ENCODE data around the gene SMIM45.

The SMIM45 gene

DNA sequence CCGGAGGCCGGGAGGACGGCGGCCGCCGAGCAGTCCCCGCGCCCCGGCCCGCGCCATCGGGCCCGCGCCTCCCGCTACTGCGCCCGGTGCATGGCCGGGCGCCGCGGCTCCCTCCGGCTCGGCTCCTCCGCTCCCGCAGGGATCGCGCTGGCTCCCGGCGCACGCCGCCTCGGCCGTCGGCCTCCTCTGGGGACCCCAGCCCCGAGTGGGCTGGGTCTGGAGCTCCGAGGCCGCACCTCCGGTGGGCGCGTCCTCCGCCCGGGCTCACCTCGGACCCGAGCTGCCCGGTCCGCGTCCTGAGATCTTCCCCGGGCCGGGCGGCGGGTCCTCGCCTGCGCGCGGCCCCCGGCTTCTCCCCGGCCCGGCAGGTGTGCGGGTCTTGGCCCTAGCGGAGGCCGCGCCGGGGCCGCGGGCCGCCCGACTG is 37.3 kb upstream of the SMIM45 start:
- Histone ChIP-seq H3K4me2 (no peak overlapping the region), H3K9me3 (no peaks in the 10 kb centered on the region), H3K36me3 (replicated peaks in 1 of 2; ENCODE audit: control insufficient read depth in 1 of 2, insufficient read depth in 2 of 2, low read length in 1 of 2) (no peaks in the 10 kb centered on the region), H3K27ac (ENCODE audit: low read depth in 2 of 2, low read length in 1 of 2) (no peak overlapping the region), H2AFZ (ENCODE audit: low read depth) (no peak overlapping the region), H3K4me3 (ENCODE audit: low read depth in 2 of 2, low read length in 1 of 2) (no peak overlapping the region; a peak in 1 of 4 replicates), H3K27me3 (ENCODE audit: insufficient read depth) (peaks cover 26% of the 10 kb centered on the region; the same call in 1 of the 2 replicates), H3K79me2 (ENCODE audit: insufficient read depth) (no peaks in the 10 kb centered on the region), H4K20me1 (ENCODE audit: insufficient read depth) (no peaks in the 10 kb centered on the region), H3K9ac (no peak overlapping the region), H3F3A (replicated peaks; ENCODE audit: insufficient read depth) (no peaks in the 10 kb centered on the region), H3K4me1 (ENCODE audit: control insufficient read depth in 1 of 2, insufficient read depth in 2 of 2, low read depth in 1 of 2, low read length in 1 of 2) (peaks cover 0 to 3% of the 10 kb centered on the region in 2 experiments; a peak in 2 of 4 replicates), H3K9me2 (no peaks in the 10 kb centered on the region)
- POLR2A ChIA-PET, result no interaction called here
- WGBS (ENCODE audit: low lambda C conversion rate), result 0% methylated on average over 4 of the region's 67 CpGs
- CTCF ChIA-PET, result interaction anchor here (0.6 kb wide), 1 partner anchor 192 kb away, joined by 3 read pairs; no protein-coding TSS in a partner anchor
- TF ChIP-seq, protein P1, sequence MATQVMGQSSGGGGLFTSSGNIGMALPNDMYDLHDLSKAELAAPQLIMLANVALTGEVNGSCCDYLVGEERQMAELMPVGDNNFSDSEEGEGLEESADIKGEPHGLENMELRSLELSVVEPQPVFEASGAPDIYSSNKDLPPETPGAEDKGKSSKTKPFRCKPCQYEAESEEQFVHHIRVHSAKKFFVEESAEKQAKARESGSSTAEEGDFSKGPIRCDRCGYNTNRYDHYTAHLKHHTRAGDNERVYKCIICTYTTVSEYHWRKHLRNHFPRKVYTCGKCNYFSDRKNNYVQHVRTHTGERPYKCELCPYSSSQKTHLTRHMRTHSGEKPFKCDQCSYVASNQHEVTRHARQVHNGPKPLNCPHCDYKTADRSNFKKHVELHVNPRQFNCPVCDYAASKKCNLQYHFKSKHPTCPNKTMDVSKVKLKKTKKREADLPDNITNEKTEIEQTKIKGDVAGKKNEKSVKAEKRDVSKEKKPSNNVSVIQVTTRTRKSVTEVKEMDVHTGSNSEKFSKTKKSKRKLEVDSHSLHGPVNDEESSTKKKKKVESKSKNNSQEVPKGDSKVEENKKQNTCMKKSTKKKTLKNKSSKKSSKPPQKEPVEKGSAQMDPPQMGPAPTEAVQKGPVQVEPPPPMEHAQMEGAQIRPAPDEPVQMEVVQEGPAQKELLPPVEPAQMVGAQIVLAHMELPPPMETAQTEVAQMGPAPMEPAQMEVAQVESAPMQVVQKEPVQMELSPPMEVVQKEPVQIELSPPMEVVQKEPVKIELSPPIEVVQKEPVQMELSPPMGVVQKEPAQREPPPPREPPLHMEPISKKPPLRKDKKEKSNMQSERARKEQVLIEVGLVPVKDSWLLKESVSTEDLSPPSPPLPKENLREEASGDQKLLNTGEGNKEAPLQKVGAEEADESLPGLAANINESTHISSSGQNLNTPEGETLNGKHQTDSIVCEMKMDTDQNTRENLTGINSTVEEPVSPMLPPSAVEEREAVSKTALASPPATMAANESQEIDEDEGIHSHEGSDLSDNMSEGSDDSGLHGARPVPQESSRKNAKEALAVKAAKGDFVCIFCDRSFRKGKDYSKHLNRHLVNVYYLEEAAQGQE (IDR thresholded peaks at IDR 0.05; ENCODE audit: low read depth, low read length), result no peak
- DNase-seq, result peak; percentile 55

DNA sequence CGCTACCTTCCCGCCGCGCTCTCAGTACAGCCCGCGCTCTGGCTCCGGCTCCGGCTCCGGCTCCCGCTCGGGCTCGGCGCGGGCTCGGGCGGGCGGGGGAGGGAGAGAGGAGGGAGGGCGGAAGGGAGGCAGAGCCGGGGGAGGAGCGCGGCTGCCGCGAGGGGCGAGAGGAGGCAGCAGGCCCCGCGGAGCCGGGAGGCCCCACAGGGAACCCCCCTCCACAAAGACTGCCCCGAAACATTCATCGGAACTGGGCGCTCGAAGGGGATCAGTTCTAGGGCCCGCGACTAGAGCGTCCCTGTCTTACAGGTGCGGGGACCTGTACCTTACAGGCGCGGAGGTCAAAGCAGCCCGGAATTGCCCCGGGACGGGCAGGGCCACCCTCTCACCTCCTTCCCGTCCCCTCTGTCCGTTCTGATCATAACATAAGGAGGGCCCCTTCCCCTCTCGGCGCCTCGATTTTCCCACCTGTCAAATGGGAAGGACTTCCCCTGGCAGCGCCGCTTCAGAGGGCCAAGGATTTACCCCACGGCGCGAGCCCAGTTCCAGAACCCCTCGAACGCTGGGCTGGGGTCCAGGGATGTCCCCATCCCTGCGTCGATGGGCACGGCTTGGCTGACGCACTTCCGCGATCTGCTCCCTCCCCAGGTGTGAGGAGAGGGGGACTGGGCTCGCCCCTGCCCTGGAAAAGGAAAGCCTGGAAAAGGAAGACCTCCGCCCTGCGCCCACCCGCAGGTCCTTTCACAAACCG is 36.7 kb upstream of the SMIM45 start, which contains the start of gene SHISA8:
TSS of gene SHISA8 (minus strand) at position 40 of the 751 bp plus-strand sequence. CDS start 407 bp downstream, outside the sequence.
- Histone ChIP-seq H3K79me2 (ENCODE audit: insufficient read depth) (no peaks in the 10 kb centered on the region), H4K20me1 (ENCODE audit: insufficient read depth) (no peaks in the 10 kb centered on the region)

More for the DNA sequence above, 36.7 kb upstream of the SMIM45 start, which contains the start of gene SHISA8:
- Histone ChIP-seq H3K4me3 (ENCODE audit: low read depth in 2 of 2, low read length in 1 of 2) (no peak within 1 kb of the TSS; a peak in 1 of 4 replicates), H3K4me2 (no peak within 1 kb of the TSS), H3F3A (replicated peaks; ENCODE audit: insufficient read depth) (no peaks in the 10 kb centered on the region), H3K9me3 (no peaks in the 10 kb centered on the region), H3K9me2 (no peaks in the 10 kb centered on the region), H2AFZ (ENCODE audit: low read depth) (no peak within 1 kb of the TSS), H3K27ac (ENCODE audit: low read depth in 2 of 2, low read length in 1 of 2) (no peak within 1 kb of the TSS), H3K4me1 (ENCODE audit: control insufficient read depth in 1 of 2, insufficient read depth in 2 of 2, low read depth in 1 of 2, low read length in 1 of 2) (peaks cover 0 to 3% of the 10 kb centered on the region in 2 experiments; a peak in 2 of 4 replicates), H3K27me3 (ENCODE audit: insufficient read depth) (peaks cover 26% of the 10 kb centered on the region; the same call in 1 of the 2 replicates), H3K36me3 (replicated peaks in 1 of 2; ENCODE audit: control insufficient read depth in 1 of 2, insufficient read depth in 2 of 2, low read length in 1 of 2) (no peaks in the 10 kb centered on the region), H3K9ac (no peak within 1 kb of the TSS)
- ChIA-PET POLR2A (no interaction called here), CTCF (interaction anchor here (0.6 kb wide), 1 partner anchor 193 kb away, joined by 3 read pairs; no protein-coding TSS in a partner anchor)
- WGBS (ENCODE audit: low lambda C conversion rate), result 10% methylated on average over 4 of the region's 63 CpGs
- TF ChIP-seq, protein P2, sequence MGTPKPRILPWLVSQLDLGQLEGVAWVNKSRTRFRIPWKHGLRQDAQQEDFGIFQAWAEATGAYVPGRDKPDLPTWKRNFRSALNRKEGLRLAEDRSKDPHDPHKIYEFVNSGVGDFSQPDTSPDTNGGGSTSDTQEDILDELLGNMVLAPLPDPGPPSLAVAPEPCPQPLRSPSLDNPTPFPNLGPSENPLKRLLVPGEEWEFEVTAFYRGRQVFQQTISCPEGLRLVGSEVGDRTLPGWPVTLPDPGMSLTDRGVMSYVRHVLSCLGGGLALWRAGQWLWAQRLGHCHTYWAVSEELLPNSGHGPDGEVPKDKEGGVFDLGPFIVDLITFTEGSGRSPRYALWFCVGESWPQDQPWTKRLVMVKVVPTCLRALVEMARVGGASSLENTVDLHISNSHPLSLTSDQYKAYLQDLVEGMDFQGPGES (IDR thresholded peaks at IDR 0.05; ENCODE audit: low read depth, low read length), result no peak
- TF ChIP-seq RXRA (IDR thresholded peaks at IDR 0.05; ENCODE audit: borderline replicate concordance, low read depth) (no peak), RAD21 (IDR thresholded peaks at IDR 0.05; ENCODE audit: low read length) (no peak)
- DNase-seq, result peak; percentile 70

All from SK-N-SH (cell line).